T-helper 22 cell (primary cell): ENCODE measurements around the gene COL9A1.

Source experiments
- DNase-seq: peaks from one replicate; pipeline ENCODE4 v3.0.0-alpha.2; 2020; ENCODE audit warnings: low read depth

Gene COL9A1

DNA sequence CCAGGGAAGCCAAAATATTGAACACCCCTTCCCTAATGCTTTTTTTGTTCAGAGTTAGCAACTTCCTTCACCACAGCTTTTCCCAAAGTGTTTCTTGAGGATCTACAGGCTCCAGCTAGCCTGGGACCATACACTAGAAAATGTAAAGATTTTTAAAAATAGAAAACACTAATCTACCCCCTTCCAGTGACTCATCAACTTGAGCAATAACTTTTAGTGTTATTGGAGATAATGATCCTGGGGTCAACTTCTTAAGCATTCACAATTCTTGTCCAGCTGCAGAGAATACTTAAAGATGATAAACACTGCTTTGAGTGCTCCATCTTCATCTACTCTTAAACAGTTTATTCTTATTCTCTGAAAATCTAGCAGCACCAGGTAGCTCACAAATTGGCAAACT lies 131.6 kb downstream of the COL9A1 start:
- DNase-seq: no peak

DNA sequence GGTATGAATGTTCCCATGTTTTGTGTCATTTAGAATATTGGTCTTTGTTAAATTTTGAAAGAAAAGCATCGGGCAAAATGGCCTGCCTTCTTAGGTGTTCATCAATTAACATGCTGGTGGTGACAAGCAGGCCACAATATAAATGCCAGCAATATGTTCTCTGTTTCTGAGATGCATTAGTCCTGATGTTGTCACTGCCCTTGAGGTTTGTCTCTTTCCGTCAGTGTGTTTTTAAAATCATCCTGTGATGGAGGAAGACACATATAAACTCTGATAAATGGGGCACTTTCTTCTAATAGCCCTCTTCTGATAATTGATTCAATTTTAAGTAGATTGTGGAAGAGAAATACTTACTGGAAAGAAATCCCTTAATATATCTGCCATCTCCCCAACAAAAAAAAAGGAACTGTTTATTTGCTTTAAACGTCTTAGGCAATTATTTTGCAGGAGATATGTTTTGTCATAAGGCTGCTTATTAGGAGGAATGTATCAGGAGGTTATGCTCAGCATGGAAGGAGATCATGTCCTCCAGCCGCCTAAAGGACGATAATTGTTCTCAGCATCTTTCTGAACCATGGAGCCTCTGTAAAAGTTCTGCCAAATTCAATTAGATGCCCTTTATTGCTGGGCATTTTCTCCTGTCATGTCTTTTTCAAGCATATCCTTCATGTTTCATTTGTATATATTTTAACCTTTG lies 134.1 kb downstream of the COL9A1 start:
- no peak for DNase-seq
